Pancreas (tissue), 10 donors: ENCODE results near the gene IDUA. TPM values are rescaled to one million over a fixed set of nuclear protein-coding genes. Genes with fewer than 3 reads are reported as not detected.

Experiments used
- ATAC-seq, 4 donors: fragments of 200-7000 bp; cut with Tn5 transposase; one replicate each; pipeline versions ENCODE4 v1.8.0 to v1.9.1; 2020; ENCODE audit warnings: mild to moderate bottlenecking in 4 of 4, moderate library complexity in 4 of 4
- DNase-seq, 6 donors: peaks; one replicate each; pipeline ENCODE4 v3.0.0-alpha.2; 2020
- FAIRE-seq: peaks from 2 replicates; lab custom pipeline; 2012; peaks lifted over from hg19 to GRCh38; lab: Jason Lieb, UNC
- H3K27ac ChIP-seq, 4 donors: fragments of 200-600 bp; sonication (generic); 1 replicate in 3 of 4; 2 replicates in 1 of 4; pipeline versions ENCODE4 v1.5.0 to v1.8.0; 2020
- H3K27me3 ChIP-seq, 4 donors: fragments of 200-600 bp; one replicate each; pipeline ENCODE4 v1.8.0; 2021
- H3K36me3 ChIP-seq, 3 donors: fragments of 200-600 bp; sonication (generic) in 1 of 3; one replicate each; pipeline versions ENCODE4 v1.5.0 to v1.8.0; 2020 to 2021
- H3K4me1 ChIP-seq, 3 donors: fragments of 200-600 bp; one replicate each; pipeline ENCODE4 v1.8.0; 2021
- H3K4me3 ChIP-seq, 4 donors: fragments of 200-600 bp; sonication (generic) in 2 of 4; one replicate each; pipeline versions ENCODE4 v1.5.0 to v1.8.0; 2020 to 2021
- H3K9me3 ChIP-seq, 4 donors: fragments of 200-600 bp; one replicate each; pipeline ENCODE4 v1.8.0; 2021
- WGBS, 2 donors: extraction: QIAGEN DNeasy Blood & Tissue Kit; methylation state at CpG; one replicate each; pipeline ENCODE4 v1.1.7; 2013; 5-methylcytosine and 5-hydroxymethylcytosine counted together
- intact Hi-C, 3 donors: fragments of 100-400 bp; cut with DNase I; formaldehyde crosslinking; loops; one replicate each; pipeline versions ENCODE4 v1.11.1 to v1.14.2; 2022
- polyA plus RNA-seq, 2 donors: library from polyadenylated mRNA; stranded (reverse); fragments of 200-250 nt; gene quantifications; one replicate each; pipeline ENCODE4 v1.2.3, GENCODE V29; 2013
- total RNA-seq, 6 donors: library from RNA; stranded (reverse); fragmentation: NEBNext Ultra II Directional in 4 of 6; extraction: Animal tissue kit (Norgen Biotek cat#: 25700) in 4 of 6; gene quantifications; one replicate each; pipeline versions ENCODE4 v1.2.1 to v1.2.4, GENCODE V29; 2021 to 2023
- TF ChIP-seq, protein P1 (sequence below), 4 donors: fragments of 200-600 bp; sonication (generic) in 3 of 4; IDR thresholded peaks; one replicate each; pipeline versions ENCODE4 v1.5.0 to v1.8.0; 2021; ENCODE audit warnings: antibody characterized with exemption in 4 of 4
- donor health status: healthy with polysubstance abuse.
- donor health status: DM: no; HTN: no; CAD: no; lungs with moderate emphysema.
- donor health status: DM: no; HTN: no; CAD: no.
- donor health status: control.
- donor health status: control.
- donor health status: Bipolar disorder and iron deficiency.
- donor health status: DM: yes; HTN: yes; CAD: no.
- donor health status: DM: no; HTN: no; CAD: no.
- donor health status: DM: no; HTN: no; CAD: no.
- donor health status: DM: yes; HTN: yes; CAD: no.

Gene IDUA
- total and polyA plus RNA-seq, 8 donors, result 17.6 to 56.9 (median 23.3) TPM

DNA sequence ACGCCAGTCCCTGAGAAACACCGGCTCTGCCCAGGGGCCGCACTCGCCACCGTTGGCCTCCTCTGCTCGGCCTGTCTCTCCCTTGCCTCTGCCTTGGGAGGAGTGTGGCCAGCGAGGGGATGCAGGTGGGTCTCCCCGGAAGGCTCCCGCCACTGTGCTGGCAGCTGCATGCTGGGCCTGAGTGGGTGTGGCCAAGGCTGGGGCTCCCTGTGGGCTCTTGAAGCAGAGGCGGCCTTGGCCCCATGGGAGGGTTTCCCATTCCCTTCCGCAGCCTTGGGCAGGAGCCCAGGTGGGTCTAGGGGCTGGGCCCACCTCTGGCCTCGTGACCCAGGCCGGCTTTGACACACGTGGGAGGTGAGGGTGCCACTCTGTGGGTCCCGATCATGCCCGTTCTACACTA, 43.7 kb downstream of the IDUA start:
- TF ChIP-seq, protein P1, sequence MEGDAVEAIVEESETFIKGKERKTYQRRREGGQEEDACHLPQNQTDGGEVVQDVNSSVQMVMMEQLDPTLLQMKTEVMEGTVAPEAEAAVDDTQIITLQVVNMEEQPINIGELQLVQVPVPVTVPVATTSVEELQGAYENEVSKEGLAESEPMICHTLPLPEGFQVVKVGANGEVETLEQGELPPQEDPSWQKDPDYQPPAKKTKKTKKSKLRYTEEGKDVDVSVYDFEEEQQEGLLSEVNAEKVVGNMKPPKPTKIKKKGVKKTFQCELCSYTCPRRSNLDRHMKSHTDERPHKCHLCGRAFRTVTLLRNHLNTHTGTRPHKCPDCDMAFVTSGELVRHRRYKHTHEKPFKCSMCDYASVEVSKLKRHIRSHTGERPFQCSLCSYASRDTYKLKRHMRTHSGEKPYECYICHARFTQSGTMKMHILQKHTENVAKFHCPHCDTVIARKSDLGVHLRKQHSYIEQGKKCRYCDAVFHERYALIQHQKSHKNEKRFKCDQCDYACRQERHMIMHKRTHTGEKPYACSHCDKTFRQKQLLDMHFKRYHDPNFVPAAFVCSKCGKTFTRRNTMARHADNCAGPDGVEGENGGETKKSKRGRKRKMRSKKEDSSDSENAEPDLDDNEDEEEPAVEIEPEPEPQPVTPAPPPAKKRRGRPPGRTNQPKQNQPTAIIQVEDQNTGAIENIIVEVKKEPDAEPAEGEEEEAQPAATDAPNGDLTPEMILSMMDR (IDR thresholded peaks at IDR 0.05), result no peak
- H3K4me1 ChIP-seq, result no peaks in the 10 kb centered on the region
- ATAC-seq, result peak in 2 of 4 donors; percentile 5 to 33

DNA sequence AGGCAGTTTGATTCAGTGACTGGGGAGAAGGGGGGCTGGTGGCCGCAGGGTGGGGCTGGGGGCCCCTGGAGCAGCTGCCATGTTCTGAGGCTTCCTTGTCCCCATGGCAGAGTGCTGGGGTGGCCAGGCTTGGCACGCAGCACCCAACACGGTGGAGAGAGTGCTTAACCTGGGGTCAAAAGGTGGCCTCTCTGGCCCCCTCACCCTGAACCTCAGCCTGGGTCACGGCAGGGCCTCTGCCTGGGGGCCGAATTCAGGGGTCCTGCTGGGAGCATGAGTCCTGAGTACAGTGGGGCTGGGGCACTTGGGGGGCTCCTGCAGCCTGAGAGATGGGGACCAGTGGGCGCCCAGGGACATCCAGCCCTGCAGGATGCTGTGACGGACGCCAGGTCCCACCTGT, 44.5 kb downstream of the IDUA start:
- H3K27ac ChIP-seq, result no peak overlapping the region
- H3K36me3 ChIP-seq, result no peaks in the 10 kb centered on the region
- TF ChIP-seq, protein P1 (IDR thresholded peaks at IDR 0.05), result no peak
- no peak overlapping the region for H3K4me3 ChIP-seq
- intact Hi-C loops, result loop anchor here in 1 of 3 donors (10.0 kb wide), 1 partner anchor 747 kb away; no protein-coding TSS in a partner anchor
- ATAC-seq (no peak), FAIRE-seq (no peak), DNase-seq (no peak)
- no peaks in the 10 kb centered on the region for H3K27me3 ChIP-seq
- 72 to 91% methylated on average over 7 to 8 of the region's 8 CpGs for WGBS, 2 donors
- H3K4me1 ChIP-seq, result no peaks in the 10 kb centered on the region
- no peaks in the 10 kb centered on the region for H3K9me3 ChIP-seq

More for the DNA sequence above, 43.7 kb downstream of the IDUA start:
- H3K9me3 ChIP-seq, result no peaks in the 10 kb centered on the region
- H3K27ac ChIP-seq, result no peak overlapping the region
- no peak for DNase-seq
- no peak overlapping the region for H3K4me3 ChIP-seq
- H3K27me3 ChIP-seq, result no peaks in the 10 kb centered on the region
- no peaks in the 10 kb centered on the region for H3K36me3 ChIP-seq
- intact Hi-C loops, result loop anchor here in 1 of 3 donors (10.0 kb wide), 1 partner anchor 746 kb away; no protein-coding TSS in a partner anchor
- FAIRE-seq, result no peak
- 43 to 53% methylated on average over 14 to 16 of the region's 16 CpGs for WGBS, 2 donors

DNA sequence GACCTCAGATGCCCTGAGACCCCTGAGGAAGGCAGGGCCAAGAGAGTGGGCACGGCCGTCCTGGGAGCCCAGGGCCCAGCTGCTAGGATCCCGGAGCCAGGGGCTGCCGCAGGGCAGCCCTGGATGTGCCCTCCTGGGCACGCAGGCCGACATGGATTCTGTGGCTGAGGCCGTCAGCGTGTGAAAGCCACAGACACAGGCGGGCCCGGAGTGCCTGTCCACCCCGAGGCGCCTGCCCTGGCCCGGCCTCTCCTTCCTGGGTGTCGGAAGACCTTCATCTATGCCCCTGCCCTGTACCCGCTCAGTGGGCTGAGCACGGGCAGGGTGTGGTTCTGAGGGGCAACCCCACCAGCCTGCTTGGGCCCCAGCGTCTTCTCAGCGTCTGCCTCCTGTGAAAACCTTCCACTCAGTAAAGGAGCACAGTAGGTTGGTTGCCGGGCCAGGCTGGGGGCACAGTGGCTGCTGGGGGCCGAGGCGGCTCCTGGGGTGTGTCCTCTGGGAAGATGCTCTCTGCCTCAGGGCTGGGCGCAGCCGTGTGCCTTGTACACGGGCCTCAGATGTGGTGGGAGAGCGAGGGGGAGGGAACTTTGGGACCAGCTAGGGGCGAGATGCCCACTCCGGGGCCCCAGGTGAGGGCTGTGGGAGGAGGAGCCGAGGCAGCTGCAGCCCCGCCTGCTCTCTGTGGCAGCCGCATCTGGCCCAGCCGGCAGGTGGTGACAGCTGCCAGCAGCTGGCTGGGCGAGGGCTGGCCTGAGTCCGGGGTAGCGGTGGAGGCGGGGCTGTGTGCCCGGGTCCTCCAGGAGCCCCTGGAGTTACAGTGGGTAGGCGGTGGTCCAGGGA, 45.3 kb downstream of the IDUA start:
- 46 to 54% methylated on average over 33 to 37 of the region's 37 CpGs for WGBS, 2 donors
- TF ChIP-seq, protein P1 (IDR thresholded peaks at IDR 0.05), result no peak

DNA sequence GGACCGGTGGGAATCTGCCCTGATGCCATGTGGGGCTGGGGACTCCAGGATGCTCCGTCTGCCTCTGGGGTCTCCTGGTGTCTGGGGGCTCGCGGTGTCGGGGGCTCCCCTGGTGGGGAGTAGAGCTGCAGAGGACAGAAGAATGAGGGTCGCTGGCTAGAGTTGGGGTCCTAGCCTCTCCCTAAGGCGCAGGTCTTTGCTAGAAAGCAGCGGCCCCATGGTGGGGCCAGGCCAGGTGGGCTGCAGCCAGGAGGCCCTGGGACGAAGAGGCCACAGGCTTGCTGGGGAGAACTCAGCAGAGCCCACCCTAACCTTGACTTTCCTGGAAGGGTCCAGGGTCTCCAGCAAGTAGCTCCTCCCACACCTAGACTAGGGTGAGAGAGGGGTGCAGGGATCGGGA, 46.0 kb downstream of the IDUA start:
- intact Hi-C loops, result loop anchor here in 1 of 3 donors (10.0 kb wide), 1 partner anchor 748 kb away; no protein-coding TSS in a partner anchor
- Histone ChIP-seq H3K4me3 (no peak overlapping the region), H3K27ac (no peak overlapping the region), H3K4me1 (no peaks in the 10 kb centered on the region), H3K9me3 (no peaks in the 10 kb centered on the region), H3K36me3 (no peaks in the 10 kb centered on the region), H3K27me3 (no peaks in the 10 kb centered on the region)
- FAIRE-seq, result no peak
- WGBS, 2 donors, result 63 to 76% methylated on average over 6 to 10 of the region's 10 CpGs
- TF ChIP-seq, protein P1 (IDR thresholded peaks at IDR 0.05), result no peak
- no peak for DNase-seq
- ATAC-seq, result no peak

More for the DNA sequence above, 45.3 kb downstream of the IDUA start:
- no peak for FAIRE-seq
- no peaks in the 10 kb centered on the region for H3K9me3 ChIP-seq
- intact Hi-C loops, result loop anchor here in 1 of 3 donors (10.0 kb wide), 1 partner anchor 747 kb away; no protein-coding TSS in a partner anchor
- no peaks in the 10 kb centered on the region for H3K27me3 ChIP-seq
- DNase-seq, result no peak
- H3K27ac ChIP-seq, result no peak overlapping the region
- H3K4me1 ChIP-seq, result no peaks in the 10 kb centered on the region
- no peak overlapping the region for H3K4me3 ChIP-seq
- peak in 2 of 4 donors; percentile 19 to 20 for ATAC-seq
- H3K36me3 ChIP-seq, result no peaks in the 10 kb centered on the region
